HEK293T (cell line): ENCODE results near the gene LMTK3.

Source experiments
- CTCF ChIA-PET: fragments of 350-600 bp; formaldehyde crosslinking; extraction: SDS; loops from one replicate; lab custom pipeline; 2021; ENCODE audit warnings: antibody characterized with exemption, inconsistent platforms; lab: Yijun Ruan, JAX
- POLR2A ChIA-PET: fragments of 350-600 bp; formaldehyde crosslinking; extraction: SDS; loops from one replicate; lab custom pipeline; 2020; ENCODE audit warnings: antibody characterized with exemption, inconsistent platforms; lab: Yijun Ruan, JAX
- DNase-seq: peaks from one replicate; pipeline ENCODE4 v3.0.0; 2012; ENCODE audit warnings: mixed read lengths; ENCODE audit errors: extremely low spot score
- ARNT ChIP-seq: fragments of 450-650 bp; IDR thresholded peaks from 2 replicates; pipeline ENCODE4 v1.6.1; 2017; ENCODE audit warnings: mild to moderate bottlenecking
- BHLHE40 ChIP-seq: fragments of 450-650 bp; IDR thresholded peaks from 2 replicates; pipeline ENCODE4 v1.6.1; 2016; ENCODE audit warnings: mild to moderate bottlenecking, moderate library complexity, borderline replicate concordance
- CTBP1 ChIP-seq: fragments of 450-650 bp; IDR thresholded peaks from 2 replicates; pipeline ENCODE4 v1.6.1; 2016; ENCODE audit warnings: borderline replicate concordance
- ELF4 ChIP-seq: fragments of 450-650 bp; IDR thresholded peaks from 2 replicates; pipeline ENCODE4 v1.6.1; 2017; ENCODE audit warnings: antibody characterized with exemption
- FOXA1 ChIP-seq: fragments of 450-650 bp; IDR thresholded peaks from 2 replicates; pipeline ENCODE4 v1.6.1; 2016; ENCODE audit warnings: mild to moderate bottlenecking
- FOXK2 ChIP-seq: fragments of 450-650 bp; IDR thresholded peaks from 2 replicates; pipeline ENCODE4 v1.6.1; 2016; ENCODE audit warnings: mild to moderate bottlenecking
- FOXM1 ChIP-seq: fragments of 450-650 bp; IDR thresholded peaks from 2 replicates; pipeline ENCODE4 v1.6.1; 2017; ENCODE audit warnings: mild to moderate bottlenecking, borderline replicate concordance
- HDGF ChIP-seq: fragments of 450-650 bp; IDR thresholded peaks from 2 replicates; pipeline ENCODE4 v1.6.1; 2017; ENCODE audit warnings: antibody characterized with exemption, borderline replicate concordance
- L3MBTL2 ChIP-seq: fragments of 450-650 bp; conservative IDR thresholded peaks from 2 replicates; pipeline ENCODE4 v1.6.1; 2016; ENCODE audit warnings: mild to moderate bottlenecking
- LEF1 ChIP-seq: fragments of 450-650 bp; IDR thresholded peaks from 2 replicates; pipeline ENCODE4 v1.6.1; 2017; ENCODE audit warnings: mild to moderate bottlenecking, borderline replicate concordance
- NFRKB ChIP-seq: fragments of 450-650 bp; IDR thresholded peaks from 2 replicates; pipeline ENCODE4 v1.6.1; 2016; ENCODE audit warnings: mild to moderate bottlenecking, moderate library complexity
- SP1 ChIP-seq: fragments of 450-650 bp; IDR thresholded peaks from 2 replicates; pipeline ENCODE4 v1.6.1; 2017
- SUZ12 ChIP-seq: fragments of 450-650 bp; IDR thresholded peaks from 2 replicates; pipeline ENCODE4 v1.6.1; 2016; ENCODE audit warnings: mild to moderate bottlenecking
- TARDBP ChIP-seq: fragments of 450-650 bp; IDR thresholded peaks from 2 replicates; pipeline ENCODE4 v1.6.1; 2016
- ZNF384 ChIP-seq: fragments of 450-650 bp; IDR thresholded peaks from 2 replicates; pipeline ENCODE4 v1.6.1; 2016
- TF ChIP-seq, protein P1 (sequence below): fragments of 450-650 bp; IDR thresholded peaks from 2 replicates; pipeline ENCODE4 v1.6.1; 2016

Gene LMTK3

GRCh38 chr19:48511800-48512503, at the start of gene LMTK3:
Gene LMTK3, minus strand, starts transcription at chr19:48511835. Its CDS starts 259 bp downstream, at chr19:48511576.
- no peak for DNase-seq
- CTCF ChIA-PET = no interaction called here
- POLR2A ChIA-PET = no interaction called here
- TF ChIP-seq TARDBP (no peak), NFRKB (no peak), BHLHE40 (no peak), ELF4 (no peak), FOXA1 (no peak), HDGF (no peak), SUZ12 (no peak)
- TF ChIP-seq, protein P1, sequence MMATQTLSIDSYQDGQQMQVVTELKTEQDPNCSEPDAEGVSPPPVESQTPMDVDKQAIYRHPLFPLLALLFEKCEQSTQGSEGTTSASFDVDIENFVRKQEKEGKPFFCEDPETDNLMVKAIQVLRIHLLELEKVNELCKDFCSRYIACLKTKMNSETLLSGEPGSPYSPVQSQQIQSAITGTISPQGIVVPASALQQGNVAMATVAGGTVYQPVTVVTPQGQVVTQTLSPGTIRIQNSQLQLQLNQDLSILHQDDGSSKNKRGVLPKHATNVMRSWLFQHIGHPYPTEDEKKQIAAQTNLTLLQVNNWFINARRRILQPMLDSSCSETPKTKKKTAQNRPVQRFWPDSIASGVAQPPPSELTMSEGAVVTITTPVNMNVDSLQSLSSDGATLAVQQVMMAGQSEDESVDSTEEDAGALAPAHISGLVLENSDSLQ = peak; percentile 84

- ChIA-PET CTCF (no interaction called here), POLR2A (no interaction called here)
- no peak for DNase-seq
- no peak for TF ChIP-seq ARNT
- no peak for TF ChIP-seq ZNF384
- TF ChIP-seq LEF1 = no peak
- no peak for TF ChIP-seq HDGF
- TF ChIP-seq SP1 = no peak
- TF ChIP-seq NFRKB = no peak
- no peak for TF ChIP-seq SUZ12
- TF ChIP-seq CTBP1 = no peak
- TF ChIP-seq ELF4 = no peak
- TF ChIP-seq FOXA1 = no peak
- TF ChIP-seq TARDBP = no peak
- no peak for TF ChIP-seq L3MBTL2
- TF ChIP-seq BHLHE40 = no peak
- TF ChIP-seq, protein P1 = no peak
- TF ChIP-seq FOXM1 = no peak
- TF ChIP-seq FOXK2 = no peak
Measured at GRCh38 chr19:48561412-48561811, 49.8 kb upstream of the LMTK3 start.

DNA sequence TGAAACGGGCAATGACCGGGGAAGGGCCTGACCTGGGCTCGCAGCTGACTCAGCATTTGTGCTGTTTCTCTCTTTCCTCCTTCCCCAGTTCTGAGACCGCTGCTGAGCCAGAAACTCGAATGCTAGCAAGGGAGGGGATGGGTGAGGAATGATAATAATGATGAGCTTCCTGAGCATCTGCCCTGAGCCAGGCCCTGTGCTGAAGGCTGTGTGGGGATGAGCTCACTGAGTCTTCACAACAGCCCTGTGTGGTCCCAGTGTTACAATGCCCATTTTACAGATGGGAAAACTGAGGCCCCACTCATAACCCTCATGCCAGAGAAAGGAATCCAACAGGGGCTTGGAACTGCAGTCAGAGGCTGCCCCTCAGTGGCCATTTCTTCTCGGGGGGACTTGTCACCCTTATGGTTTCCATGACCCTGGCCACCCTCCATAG, 48.5 kb upstream of the LMTK3 start:
- ChIA-PET POLR2A (no interaction called here), CTCF (no interaction called here)
- no peak for TF ChIP-seq ZNF384
- no peak for TF ChIP-seq HDGF
- TF ChIP-seq CTBP1 = no peak
- TF ChIP-seq FOXM1 = no peak
- TF ChIP-seq ELF4 = no peak
- TF ChIP-seq TARDBP = no peak
- no peak for TF ChIP-seq NFRKB
- DNase-seq = no peak

GRCh38 chr19:48558018-48558684, 46.5 kb upstream of the LMTK3 start:
- TF ChIP-seq CTBP1 = no peak
- peak; percentile 58 for TF ChIP-seq ZNF384
- TF ChIP-seq, protein P1 = peak; percentile 89
- ChIA-PET POLR2A (interaction anchor here (0.9 to 1.6 kb wide), 3 partner anchors 15 to 61 kb away, joined by 3 to 4 read pairs (median 3); partner anchors contain the start of genes RPL18 and SPHK2), CTCF (no interaction called here)
- DNase-seq = no peak

GRCh38 chr19:48556825-48557224, 45.2 kb upstream of the LMTK3 start:
- POLR2A ChIA-PET = no interaction called here

More at GRCh38 chr19:48556825-48557224, 45.2 kb upstream of the LMTK3 start:
- DNase-seq = no peak
- TF ChIP-seq, protein P1 = no peak
- no peak for TF ChIP-seq L3MBTL2
- no peak for TF ChIP-seq FOXM1
- no peak for TF ChIP-seq ARNT
- TF ChIP-seq FOXA1 = no peak
- TF ChIP-seq HDGF = no peak
- no peak for TF ChIP-seq LEF1
- no peak for TF ChIP-seq SUZ12
- no peak for TF ChIP-seq CTBP1
- TF ChIP-seq ELF4 = no peak
- no peak for TF ChIP-seq BHLHE40
- TF ChIP-seq SP1 = no peak
- CTCF ChIA-PET = no interaction called here
